Measurements from ENCODE around the gene C1RL.

Gene C1RL, protein sequence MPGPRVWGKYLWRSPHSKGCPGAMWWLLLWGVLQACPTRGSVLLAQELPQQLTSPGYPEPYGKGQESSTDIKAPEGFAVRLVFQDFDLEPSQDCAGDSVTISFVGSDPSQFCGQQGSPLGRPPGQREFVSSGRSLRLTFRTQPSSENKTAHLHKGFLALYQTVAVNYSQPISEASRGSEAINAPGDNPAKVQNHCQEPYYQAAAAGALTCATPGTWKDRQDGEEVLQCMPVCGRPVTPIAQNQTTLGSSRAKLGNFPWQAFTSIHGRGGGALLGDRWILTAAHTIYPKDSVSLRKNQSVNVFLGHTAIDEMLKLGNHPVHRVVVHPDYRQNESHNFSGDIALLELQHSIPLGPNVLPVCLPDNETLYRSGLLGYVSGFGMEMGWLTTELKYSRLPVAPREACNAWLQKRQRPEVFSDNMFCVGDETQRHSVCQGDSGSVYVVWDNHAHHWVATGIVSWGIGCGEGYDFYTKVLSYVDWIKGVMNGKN

DNA sequence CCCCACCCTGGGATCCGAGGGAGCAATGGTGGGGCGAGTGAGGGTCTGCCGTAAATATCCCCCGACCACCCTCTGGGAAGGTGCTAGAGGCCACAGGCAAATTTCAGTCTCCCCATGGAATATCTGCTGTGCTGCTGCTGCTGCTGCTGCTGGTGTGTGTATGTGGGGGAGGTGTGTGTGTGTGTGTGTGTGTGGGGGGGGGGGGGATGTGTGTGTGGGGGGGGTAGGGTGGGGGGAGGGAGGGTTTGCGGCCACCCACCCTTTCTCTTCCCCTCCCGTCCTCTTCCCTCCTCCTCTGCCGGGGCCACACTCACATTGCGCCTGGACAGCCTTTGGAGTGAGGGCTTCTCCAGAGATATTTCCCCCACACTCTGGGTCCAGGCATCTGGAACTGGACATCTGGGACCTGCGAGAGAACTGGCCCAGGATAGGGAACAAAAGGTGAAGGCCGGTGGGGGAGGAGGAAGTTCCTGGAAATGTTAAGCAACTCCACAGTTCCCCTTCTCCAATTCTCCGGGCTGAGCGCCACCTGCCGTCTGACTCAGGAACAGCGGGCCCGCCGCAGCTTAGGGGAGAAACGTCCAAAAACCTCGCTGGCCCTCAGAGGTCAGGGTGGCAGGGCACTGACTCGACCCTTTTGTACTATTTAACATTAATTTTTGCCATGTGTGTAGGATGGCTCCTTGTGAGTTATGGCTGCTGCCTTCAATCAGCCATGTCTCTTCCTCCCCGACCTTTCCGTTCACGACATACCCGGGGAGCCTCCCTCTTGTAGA, at the start of gene C1RL:
C1RL (minus strand) TSS at position 419 of the 776 bp plus-strand sequence; CDS start at position 385, 34 bp downstream.
- DNase-seq (ENCODE audit: low read depth in 2 of 2) = peak; percentile 57

DNA sequence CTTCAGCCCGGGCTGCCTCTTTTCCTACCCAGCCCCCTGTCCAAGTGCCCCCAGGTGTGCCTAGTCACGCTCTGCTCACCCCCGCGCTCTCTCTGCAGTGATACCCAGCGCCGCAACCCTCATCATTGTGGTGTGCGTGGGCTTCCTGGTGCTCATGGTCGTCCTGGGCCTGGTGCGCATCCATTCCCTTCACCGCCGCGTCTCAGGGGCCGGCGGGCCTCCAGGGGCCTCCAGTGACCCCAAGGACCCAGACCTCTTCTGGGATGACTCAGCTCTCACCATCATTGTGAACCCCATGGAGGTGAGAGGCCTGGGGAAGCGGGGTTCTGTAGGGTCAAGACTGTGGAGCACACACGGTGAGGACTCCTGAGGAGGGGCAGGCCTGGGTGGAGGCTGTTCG, 48.4 kb upstream of the C1RL start:
- no peak for DNase-seq (ENCODE audit: low read depth in 2 of 2)

DNA sequence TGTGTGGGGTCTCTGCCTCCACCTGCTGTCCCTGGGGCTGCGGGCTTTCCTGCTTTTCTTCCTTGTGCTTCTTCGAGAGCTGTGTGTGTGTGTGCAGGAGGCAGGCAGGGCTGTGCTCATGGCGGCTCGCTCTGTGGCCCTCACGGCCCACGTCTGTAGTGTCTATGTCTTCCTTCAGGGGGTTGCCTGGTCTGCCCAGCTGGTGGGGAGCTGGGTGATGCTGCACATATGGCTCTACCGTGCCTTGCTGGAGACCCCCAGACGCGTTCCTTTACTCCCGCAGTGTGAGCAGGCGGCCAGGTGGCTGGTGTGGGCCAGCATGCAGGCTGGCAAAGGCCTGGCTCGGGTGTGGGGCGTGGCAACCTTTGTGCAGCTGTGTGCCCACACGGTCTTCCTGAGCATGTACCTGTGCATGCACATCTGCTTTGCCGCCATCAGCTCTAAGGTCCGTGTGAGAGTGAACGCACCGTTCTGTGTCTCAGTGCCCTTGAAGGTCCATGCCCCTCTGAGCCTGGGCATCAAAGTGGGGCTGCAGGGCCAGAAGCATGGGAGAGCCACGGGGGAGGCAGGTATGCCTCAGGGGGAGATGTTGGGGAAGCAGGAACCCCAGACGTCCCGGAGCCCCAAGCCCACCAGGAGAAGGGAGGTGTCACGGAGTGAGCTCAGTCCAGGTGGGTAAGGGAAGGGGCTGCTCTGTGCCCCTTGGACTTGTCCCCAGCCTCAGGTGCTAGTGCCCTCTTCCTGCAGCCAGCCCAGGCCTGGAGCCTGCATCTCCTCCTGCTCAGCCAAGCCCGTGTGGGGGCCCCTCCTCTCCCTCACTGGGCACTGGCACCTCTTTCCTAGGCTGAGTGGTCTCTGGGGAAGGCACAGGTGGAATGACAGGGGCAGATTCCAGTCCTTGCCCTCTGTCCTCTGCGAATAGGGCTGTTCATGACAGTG, 47.5 kb upstream of the C1RL start:
- DNase-seq (ENCODE audit: low read depth in 2 of 2) = no peak

DNA sequence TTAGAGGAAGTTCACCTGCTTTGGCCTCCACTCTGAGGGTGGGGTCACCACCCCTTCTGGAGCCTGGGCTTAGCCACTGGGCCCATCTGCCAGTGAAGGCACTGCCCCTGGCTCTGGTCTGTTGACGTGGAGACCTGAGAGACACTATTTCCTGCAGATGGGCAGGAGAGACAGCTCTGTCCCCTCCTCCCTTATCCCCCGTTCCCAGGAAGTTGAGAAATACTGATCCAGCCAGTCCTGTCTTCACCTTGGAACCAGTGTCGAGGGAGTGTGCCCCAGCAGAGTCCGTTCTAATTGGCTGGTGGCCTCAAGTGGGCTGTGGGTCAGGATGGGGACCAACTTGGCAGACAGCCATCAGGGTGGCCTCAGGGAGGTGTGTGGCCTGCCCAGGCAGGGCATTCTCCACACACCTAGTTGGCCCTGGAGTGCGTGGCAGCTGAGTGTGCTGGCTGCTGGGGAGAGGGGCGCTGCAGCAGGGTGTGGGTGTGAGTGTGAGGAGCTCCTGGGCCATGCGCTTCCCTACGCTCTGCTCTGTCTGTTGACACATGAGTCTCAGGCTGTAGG, 46.5 kb upstream of the C1RL start:
- DNase-seq (ENCODE audit: low read depth in 2 of 2) = no peak

DNA sequence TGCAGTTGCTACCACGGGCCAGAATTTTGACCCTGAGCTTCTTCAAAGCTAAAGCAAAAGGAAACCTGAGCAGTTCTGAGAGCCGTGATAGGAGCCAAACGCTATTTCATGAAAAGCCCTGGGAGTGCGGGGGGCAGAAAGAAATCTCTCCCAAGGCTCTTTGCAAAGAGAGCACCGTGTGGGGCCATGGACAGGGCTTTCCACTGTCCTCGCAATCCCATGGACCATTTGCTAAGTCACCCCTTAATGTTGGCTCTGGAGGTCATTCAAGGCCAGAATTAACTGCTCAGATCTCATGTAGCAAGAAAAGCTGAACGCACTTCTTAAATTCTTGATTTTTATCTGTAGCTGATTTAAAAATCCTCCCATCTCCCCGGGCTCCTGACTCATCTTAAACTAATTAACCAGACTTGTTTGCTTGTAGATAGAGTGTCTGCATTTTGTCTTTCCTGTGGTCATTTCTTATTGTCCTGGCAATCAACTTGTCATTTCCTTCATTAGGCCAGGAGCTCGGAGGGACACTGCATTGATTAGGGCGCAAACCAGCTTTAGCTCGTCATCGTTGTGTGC, 46.0 kb upstream of the C1RL start:
- no peak for DNase-seq (ENCODE audit: low read depth in 2 of 2)

DNA sequence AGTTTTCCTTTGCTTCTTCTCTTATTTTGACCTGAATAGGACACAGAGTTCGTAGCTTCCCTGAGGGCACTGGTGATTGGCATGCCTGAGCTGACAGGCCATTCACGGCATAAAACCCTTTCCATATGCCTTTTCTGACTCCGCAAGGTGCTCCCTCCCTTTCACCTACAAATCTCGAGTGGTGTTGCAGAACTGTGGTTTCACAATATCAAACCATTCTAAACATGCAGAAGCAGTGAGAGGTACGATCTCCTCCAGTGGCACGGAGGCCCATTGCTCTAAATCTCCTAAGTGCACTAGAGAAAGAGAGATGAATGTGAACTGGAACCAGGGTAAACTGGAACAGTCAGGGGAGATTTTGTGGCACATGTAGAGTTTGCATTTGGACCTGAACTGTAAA, 45.0 kb upstream of the C1RL start:
- DNase-seq (ENCODE audit: low read depth in 2 of 2) = no peak

DNA sequence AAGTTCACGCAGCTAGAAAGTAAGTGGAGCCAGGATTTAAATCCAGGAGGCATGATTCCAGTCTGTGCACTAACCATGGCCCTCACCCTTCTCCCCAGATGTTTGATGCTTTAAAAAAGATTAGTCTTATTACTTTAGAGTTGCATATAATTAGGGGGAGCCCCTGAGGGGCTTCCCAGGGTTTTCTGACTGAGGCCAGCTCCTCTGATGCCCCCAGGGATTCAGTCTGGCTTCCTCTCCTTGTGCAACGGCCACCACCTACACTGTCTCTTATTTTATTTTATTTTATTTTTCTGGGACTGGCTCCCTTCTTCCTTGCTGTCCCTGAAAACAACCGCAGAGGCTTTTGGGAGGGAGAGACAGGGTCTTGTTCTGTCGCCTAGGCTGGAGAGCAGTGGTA, 43.8 kb upstream of the C1RL start:
- DNase-seq (ENCODE audit: low read depth in 2 of 2) = no peak

DNA sequence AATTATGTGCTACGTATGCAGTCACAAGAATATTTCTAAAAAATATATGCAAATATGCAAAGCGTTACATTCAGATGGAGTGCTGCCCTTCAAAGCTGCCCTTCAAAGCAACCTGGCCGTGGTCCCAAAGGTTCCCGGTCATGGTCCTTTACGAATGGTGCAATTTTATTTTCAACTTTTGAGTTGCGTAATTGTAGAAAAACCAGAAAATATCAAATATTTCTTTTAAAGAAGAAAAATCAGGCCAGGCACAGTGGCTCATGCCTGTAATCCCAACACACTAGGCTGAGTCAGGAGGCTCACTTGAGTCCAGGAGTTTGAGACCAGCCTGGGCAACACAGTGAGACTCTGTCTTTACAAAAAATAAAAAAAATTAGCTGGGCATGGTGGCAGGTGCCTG, 42.5 kb upstream of the C1RL start:
- DNase-seq (ENCODE audit: low read depth in 2 of 2) = no peak

DNA sequence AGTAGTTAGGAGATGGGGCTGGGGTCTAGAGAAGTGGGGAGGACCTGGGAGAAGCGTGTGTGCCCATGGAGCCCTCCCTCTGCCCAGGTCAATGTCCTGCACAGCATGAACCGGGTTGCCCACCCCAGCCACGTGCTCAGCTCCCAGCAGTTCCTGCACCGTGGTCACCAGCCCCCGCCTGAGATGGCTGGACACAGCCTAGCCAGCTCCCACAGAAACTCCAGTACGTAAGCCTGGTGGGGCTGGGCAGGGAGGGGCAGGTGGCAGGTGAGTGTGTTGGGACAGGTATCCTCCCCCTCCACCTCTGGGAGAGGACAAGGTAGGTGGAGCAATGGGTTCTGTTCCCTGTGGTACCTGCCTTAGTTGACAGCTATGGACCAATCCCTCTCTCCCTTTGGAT, 41.8 kb upstream of the C1RL start:
- DNase-seq (ENCODE audit: low read depth in 2 of 2) = no peak

DNA sequence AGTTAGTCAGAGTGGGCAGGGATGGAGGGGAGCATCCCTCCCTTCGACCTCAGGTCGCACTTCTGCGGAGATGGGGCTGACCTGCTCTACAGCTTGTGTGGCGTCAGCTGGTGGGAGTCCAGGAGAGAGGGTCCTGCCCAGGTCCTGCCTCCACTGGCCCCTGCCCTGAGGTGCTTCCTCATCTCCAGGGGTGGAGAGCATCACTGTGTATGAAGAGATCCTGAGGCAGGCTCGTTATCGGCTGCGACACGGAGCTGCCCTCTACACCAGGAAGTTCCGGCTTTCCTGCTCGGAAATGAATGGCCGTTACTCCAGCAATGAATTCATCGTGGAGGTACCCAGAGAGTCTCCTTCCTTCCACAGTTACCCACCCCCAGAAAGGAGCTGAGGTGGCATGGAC, 41.3 kb upstream of the C1RL start:
- no peak for DNase-seq (ENCODE audit: low read depth in 2 of 2)

DNA sequence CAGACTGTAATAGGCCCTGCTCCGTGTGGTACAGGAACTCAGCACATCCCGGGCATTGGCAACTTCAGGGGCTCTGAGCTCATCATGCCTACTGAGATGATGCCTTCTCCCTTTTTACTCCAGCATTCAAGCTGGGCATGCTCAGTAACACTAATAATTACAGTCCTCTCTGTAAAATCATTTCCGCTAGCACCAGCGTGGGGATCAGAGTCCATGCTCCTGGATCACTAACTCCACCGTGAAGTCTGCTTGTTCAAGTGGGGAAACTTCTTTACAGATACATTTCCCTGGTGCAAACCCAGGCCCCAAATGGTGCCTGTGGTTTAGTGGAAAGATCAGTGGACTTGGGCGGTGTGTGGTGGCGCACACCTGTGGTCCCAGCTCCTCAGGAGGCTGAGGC, 37.9 kb upstream of the C1RL start:
- no peak for DNase-seq (ENCODE audit: low read depth in 2 of 2)

DNA sequence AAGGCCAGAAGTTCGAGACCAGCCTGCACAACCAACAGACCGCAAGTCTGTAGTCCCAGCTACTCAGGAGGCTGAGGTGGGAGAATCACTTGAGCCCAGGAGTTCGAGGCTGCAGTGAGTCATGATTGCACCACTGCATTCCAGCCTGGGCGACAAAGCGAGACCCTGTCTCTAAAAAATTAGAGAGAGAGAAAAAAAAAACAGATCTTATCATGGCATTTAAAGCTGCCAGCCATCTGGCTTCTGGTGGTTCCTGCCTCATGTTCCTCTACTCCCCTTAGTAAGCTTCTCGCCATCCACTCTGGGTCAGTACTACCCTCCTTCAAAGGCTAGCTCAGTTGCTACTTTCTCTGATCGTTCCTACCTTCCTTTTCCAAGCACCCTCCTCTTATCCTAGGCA, 37.2 kb upstream of the C1RL start:
- DNase-seq (ENCODE audit: low read depth in 2 of 2) = no peak

DNA sequence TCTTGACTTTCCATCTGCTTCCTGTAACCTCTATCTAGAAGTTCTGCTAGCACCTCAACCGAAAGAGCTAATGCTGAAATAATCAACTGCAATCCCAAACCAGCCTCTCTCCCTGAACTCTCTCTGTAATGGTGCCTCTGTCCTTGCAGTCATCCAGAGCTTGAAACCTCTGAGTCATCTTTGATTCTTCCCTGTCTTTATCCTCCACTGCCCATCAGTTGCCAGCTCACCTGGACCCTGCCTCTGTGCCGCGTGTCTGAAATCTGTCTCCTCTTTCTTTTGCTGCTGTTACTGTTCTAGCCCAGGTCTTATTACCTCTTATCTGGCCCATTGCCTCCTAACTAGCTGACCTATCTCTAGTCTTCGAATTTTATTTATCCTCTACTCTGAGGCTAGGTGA, 36.7 kb upstream of the C1RL start:
- no peak for DNase-seq (ENCODE audit: low read depth in 2 of 2)

DNA sequence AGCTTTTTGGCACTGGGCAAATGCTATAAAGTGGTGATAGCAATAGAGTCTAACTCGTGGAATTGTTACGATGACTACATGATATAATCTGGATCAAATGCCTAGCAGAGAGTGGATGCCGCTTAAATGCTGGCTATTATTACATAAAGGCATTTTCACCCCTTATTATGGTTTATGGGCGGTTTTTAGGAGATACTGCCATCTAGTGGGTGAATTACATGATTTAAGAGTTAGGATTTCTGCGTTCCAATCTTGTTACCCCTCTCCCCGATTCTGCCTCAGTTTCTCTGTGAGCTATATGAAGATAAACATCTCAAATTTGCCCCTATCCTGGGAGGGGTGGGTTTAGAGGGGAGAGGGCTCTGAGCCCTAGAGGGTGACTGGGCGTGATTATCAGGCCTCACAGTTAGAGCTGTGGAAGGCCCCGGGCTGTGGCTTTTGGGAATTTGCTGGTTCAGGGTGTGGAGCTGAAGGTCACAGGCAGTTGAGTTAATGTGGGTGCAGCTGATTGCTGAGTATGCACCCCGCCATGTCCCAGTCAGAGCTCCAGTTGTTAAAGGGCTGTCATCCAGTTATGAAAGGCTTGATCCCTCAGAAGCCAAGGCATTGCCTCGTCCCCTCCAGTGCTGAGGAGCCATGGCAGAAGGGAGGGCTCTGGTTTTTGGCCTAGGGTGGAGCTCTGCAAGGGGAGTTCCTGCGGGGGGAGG, 35.6 kb upstream of the C1RL start:
- no peak for DNase-seq (ENCODE audit: low read depth in 2 of 2)

DNA sequence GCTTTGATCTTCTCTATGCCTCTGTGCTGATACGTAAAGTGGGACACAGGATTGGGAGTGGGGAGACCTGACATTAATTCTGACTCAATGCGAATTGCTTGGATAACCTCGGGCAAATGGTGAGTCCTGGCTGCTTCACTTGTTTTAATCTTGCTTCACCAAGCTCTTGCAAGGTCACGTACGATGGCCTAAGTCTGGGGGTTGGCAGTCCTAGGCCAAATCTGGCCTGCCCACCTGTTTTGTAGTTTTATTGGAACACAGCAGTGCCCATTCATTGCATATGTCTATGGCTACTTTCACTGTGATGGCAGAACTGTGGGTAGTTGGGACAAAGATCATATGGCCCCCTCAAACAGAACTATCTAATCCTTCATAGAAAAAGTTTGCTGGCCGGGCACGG, 34.5 kb upstream of the C1RL start:
- no peak for DNase-seq (ENCODE audit: low read depth in 2 of 2)

DNA sequence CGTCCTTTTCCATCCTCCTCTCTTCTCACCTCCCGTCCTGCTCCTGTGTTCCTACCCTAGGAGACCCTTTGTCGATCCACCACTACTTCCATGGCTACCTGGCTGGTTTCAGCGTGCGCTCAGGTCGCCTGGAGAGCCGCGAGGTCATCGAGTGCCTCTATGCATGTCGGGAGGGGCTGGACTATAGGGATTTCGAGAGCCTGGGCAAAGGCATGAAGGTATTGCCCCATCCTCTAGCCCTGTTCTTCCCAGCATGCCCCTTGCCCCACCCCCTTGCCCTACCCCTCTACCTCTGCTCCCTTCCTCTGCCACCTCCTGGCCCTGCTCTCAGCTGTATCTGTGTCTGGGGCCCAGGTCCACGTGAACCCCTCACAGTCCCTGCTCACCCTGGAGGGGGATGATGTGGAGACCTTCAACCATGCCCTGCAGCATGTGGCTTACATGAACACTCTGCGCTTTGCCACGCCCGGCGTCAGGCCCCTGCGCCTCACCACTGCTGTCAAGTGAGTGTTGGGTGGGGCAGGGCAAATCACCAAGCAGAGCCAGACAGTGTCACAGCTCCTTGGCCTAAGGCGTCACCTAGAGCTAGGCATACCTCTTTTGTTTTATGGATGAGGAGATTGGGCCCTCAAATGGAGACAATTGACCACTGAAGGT, 33.9 kb upstream of the C1RL start:
- DNase-seq (ENCODE audit: low read depth in 2 of 2) = no peak

DNA sequence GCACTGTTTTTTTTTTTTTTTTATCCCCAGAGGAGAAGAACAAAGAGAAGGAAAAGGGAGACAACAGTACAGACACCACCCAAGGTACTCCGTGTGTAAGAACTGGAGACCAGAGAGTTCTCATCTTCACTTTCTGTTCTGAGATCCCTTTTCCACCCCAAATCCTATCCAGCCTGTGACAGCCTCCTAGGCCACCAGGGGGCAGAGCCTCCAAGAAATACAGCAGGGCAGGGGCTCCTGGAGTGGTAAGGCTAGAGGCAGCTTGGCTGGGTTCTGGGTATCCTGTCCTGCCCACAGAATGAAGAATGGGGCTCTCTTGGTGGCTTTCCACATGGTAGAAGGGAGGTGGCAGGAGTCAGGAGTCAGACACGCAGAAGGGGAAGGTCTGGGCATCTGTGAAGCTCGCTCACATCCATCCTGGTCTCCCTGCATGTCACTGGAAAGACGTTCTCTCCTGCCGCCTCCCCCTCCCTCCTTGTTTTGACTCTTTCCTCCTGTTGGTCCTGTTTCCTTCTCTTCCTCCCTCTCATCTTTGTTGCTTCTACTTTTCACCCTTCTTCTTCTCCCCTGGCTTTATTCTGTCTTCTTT, 33.1 kb upstream of the C1RL start:
- no peak for DNase-seq (ENCODE audit: low read depth in 2 of 2)

DNA sequence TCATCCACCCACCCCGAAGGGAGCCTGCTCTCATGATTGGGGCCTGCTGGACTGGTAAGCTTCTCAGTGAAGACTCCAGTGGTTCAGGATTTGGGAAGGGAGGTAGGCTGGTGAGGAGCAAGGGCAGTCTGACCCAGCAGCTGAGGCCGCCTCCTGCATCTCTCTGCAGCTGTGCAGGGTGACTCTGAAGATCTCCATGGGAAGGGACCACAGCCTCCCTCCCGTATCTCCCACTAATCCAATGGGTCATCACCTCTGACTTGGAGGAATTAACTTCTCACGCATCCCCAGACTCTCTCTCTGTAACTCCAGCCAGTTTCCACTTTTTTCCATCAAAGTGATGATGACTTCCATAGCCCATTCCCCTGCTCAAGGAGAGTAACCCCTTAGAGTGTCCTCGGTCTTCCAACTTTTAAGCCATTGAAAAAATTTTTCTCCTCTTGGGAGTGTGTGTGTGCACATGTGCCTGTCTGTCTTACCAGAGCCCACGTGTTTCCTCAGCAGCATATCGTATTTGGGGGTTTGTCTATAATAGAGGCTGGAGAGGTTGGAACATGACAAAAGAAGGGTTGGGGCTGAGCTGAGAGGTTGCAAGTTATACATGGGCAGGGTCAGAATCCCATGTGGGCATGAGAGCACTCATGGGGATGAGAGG, 32.5 kb upstream of the C1RL start:
- no peak for DNase-seq (ENCODE audit: low read depth in 2 of 2)

DNA sequence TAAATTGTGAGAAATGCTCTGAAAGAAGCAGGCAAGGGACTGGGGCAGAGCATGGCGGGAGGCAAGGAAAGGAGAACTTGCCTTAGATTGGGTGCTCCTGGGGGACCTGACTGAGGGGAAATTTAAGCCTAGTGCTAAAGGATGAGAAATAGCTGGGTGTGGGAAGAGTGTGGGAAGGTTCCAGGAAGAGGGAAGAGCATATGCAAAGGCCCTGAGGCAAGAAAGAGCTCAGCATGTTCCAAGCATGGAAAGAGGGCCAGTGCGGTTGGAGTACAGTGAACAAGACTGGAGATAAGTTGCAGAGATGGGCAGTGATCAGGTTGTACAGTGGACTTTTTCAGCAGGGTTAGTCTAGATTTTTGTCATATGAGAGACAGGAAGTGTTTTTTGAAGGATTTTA, 30.2 kb upstream of the C1RL start:
- DNase-seq (ENCODE audit: low read depth in 2 of 2) = no peak
